OCI-LY7 (cell line): ENCODE data around the gene PPP1R9A.

ENCODE experiments used
- CTCF ChIP-seq: fragments of 200-600 bp; sonication (generic); conservative IDR thresholded peaks from 2 replicates; pipeline ENCODE4 v1.5.1; 2014; ENCODE audit warnings: mild to moderate bottlenecking, antibody characterized with exemption, low read length, moderate library complexity, mixed read lengths
- EZH2phosphoT487 ChIP-seq: fragments of 200-600 bp; sonication (generic); IDR thresholded peaks from 2 replicates; pipeline ENCODE4 v1.6.1; 2018; ENCODE audit warnings: low read depth, borderline replicate concordance, mild to moderate bottlenecking, mixed run types, antibody characterized with exemption, low read length, moderate library complexity, mixed read lengths

GRCh38 chr7:95265634-95266033 is 358.2 kb downstream of the PPP1R9A start:
- TF ChIP-seq CTCF (no peak), EZH2phosphoT487 (no peak)
